Activated CD4-positive, CD25-positive, alpha-beta regulatory T cell treated with anti-CD3 and anti-CD28 coated beads, Interleukin-2, amount 50 U/mL, for 72 hours (primary cell): Measurements from ENCODE around the gene HLCS.

Experiments
- DNase-seq: peaks from one replicate; pipeline ENCODE4 v3.0.0; 2021

Gene HLCS

GRCh38 chr21:36713746-36714145 lies 252.7 kb downstream of the HLCS start:
- DNase-seq: no peak

GRCh38 chr21:36710729-36711048 lies 255.8 kb downstream of the HLCS start:
- no peak for DNase-seq

GRCh38 chr21:36709868-36710728 lies 256.4 kb downstream of the HLCS start:
- no peak for DNase-seq

DNA sequence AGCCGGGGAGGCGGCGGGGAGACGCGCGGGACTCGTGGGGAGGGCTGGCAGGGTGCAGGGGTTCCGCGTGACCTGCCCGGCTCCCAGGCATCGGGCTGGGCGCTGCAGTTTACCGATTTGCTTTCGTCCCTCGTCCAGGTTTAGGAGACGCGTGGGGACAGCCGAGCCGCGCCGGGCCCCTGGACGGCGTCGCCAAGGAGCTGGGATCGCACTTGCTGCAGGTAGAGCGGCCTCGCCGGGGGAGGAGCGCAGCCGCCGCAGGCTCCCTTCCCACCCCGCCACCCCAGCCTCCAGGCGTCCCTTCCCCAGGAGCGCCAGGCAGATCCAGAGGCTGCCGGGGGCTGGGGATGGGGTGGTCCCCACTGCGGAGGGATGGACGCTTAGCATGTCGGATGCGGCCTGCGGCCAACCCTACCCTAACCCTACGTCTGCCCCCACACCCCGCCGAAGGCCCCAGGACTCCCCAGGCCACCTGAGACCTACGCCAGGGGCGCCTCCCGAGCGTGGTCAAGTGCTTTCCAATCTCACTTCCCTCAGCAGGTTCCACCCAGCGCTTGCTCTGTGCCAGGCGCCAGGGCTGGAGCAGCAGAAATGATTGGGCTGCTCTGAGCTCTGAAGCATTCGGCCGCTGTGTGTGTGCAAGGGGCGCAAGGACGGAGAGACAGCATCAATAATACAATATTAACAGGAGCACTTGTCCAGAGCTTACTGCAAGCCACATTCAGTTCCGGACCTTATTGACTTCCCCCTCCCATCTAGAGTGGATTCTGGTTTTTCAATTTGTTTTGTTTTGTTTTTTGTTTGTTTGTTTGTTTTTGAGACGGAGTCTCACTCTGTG lies 257.2 kb downstream of the HLCS start:
- DNase-seq: no peak

DNA sequence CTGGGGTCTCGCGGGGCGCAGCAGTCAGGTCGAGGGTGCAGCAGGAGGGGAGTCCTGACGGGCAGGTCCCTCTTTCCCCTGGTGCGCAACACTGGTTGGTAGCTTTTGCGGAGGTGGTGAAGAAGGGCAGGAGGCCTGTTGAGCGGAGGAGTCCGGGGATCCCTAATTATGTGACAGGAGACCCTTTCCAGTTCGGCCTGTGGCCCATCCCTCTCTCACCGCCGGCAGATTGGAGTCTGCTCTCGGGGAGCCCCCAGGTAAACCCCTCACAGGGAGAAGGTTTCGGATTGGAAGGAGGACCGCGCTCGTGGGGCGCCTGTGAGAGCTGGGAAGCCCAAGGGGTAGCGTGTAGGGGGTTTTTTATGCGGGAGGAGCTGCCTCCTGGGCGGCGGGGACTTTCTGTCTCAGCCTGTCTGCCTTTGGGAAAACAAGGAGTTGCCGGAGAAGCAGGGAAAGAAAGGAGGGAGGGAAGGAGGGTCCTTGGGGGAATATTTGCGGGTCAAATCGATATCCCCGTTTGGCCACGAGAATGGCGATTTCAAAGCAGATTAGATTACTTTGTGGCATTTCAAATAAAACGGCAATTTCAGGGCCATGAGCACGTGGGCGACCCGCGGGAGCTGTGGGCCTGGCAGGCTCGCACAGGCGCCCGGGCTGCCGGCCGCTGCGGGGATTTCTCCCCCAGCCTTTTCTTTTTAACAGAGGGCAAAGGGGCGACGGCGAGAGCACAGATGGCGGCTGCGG lies 258.0 kb downstream of the HLCS start:
- no peak for DNase-seq

- no peak for DNase-seq
These were observed 258.6 kb downstream of the HLCS start for GRCh38 chr21:36707763-36708285.

DNA sequence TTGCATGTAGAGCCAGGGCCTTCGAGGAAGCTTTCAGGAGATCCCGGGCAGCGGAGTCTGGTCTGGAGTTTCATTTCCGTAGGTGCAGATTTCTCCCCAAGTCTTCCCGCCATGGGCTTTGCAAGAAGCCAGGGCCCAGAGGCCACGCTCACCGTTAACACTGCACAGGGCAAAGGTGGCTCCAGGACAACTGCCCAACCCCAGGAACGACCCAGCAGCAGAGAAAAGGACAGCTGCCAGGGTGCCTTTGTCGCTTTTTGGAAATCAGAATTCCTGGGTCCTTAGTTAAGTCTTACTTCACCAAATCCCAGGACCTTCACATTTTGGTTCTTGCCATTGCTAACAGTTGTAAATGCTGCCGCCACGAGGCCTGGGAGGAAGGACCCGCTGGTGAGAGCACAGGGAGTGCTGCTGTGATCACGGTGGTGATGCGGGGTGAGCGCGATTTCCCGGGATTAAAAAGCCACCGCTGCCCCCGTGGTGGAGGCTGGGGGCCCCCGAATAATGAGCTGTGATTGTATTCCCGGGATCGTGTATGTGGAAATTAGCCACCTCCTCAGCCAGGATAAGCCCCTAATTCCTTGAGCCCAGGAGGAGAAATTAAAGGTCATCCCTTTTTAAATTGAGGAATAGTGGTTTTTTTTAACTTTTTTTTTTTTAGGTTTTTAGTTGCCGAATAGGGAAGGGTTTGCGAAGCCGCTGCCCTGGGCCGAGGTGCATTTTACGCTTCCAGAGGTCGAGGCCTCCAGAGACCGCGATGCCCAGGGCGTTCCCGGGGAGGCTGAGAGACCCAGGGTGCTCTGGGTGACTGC lies 259.3 kb downstream of the HLCS start:
- DNase-seq: no peak

DNA sequence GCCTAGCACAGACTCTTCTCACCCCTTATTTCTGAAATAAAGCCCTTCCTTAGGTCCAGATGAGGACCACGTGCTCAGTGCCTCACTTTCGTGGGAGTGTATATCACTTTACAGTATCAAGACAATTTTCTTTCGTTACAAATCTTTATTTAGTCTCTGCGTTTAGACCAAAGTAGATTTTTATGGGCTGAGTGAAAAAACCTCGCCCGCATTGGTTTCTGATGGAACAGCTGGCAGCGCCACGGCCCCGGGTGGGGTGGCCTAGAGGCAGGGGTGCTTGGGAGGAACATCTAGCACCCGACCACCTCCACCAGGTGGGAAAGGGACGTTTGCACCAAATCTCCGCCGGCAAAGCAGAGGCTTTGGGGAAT lies 260.0 kb downstream of the HLCS start:
- DNase-seq: no peak

- no peak for DNase-seq
These were observed 260.6 kb downstream of the HLCS start for GRCh38 chr21:36705679-36706481.

DNA sequence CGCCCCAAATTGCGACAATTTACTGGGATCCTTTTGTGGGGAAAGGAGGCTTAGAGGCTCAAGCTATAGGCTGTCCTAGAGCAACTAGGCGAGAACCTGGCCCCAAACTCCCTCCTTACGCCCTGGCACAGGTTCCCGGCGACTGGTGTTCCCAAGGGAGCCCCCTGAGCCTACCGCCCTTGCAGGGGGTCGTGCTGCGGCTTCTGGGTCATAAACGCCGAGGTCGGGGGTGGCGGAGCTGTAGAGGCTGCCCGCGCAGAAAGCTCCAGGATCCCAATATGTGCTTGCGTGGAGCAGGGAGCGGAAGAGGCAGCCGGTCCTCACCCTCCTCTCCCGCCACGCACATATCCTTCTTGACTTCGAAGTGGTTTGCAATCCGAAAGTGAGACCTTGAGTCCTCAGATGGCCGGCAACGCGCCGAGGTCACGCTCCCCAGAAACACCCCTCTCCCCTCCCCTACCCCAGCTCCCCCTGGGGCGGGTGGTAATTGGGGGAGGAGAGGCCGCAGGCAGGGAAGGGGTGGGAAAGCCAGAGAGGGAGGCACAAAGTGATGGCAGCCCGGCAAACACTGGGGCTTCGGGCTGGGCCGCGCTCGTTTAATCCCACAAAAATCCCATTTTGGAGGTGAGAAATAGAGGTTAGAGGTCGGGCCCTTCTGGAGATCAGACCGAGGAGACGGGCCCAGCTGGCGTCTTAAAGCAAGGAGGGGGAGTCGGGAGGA lies 261.4 kb downstream of the HLCS start:
- DNase-seq: no peak

GRCh38 chr21:36704281-36704957 lies 262.1 kb downstream of the HLCS start:
- DNase-seq: no peak

- DNase-seq: no peak
These were observed 262.7 kb downstream of the HLCS start for GRCh38 chr21:36703626-36704280.

GRCh38 chr21:36703123-36703522 lies 263.3 kb downstream of the HLCS start:
- DNase-seq: no peak

GRCh38 chr21:36702622-36702968 lies 263.9 kb downstream of the HLCS start:
- no peak for DNase-seq

DNA sequence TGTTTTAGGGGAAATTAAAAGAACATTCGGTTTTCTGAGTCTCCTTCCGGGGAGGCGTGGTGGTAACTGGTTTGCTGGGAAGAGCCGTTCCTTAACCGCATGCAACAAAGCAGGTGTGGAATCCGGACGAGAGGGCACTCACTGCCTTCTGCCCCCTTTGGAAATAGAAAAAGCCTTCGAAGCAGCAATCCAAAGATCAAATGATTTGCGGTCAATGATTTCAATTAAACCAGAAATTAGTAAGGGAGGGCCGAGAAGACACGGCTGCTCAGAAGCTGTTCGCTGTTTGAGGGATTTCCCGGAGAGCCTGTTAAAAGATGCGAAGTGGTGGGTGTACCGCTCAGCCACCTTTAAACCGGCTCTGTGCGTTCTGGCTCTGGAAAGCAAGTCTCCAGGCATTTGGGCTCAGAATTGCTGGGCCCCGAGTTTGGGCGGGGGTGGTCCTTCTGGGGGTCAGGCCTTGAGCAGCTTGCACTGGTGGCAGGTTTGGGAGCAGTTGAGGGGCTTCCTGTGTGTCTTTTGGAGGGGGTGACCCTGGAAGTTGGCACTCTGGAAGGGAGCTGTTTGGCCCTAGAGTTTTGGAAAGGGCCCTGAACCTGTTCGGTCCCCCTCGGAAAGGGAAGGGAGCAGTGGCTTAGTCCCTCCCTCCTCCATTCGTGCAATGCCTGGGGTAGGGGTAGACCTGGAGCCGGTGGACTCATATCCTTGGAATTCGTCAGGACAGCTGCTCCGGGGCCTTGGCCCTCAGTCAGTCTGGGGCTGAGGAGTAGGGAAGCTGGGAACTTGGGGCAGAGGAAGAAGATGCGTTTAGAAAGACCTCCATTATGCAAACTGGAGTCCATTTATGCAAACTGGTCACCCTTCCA lies 264.5 kb downstream of the HLCS start:
- DNase-seq: no peak

DNA sequence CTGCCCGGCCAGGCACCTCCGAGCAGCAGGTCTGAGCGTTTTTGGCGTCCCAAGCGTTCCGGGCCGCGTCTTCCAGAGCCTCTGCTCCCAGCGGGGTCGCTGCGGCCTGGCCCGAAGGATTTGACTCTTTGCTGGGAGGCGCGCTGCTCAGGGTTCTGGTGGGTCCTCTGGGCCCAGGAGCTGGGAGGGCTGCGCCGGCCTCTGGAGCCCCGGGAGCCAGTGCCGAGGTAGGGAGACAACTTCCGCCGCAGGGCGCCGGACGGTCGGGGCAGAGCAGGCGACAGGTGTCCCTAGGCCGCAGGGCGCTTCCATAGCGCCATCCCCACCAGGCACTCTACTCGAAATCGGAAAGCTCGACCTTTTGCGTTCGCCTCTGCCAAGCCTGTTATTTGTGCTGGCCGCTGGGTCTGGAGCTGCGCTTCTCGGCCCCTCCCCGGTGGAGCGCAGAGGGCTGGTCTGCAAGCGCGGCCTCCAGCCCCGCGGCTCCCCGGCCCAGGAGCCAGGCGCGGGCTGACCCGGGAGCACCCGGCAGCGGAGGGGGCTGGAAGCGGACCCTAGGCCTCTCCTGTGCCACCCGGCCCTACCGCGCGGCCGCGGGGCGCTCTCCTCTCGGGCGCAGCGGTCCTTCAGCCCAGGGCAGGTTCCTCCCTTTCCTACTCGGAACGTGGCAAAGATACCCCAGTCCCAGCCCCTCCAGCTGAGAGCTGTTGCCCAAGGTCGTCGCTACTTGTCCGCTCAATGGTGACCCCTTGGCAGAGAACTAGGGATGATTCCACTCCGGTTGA lies 265.3 kb downstream of the HLCS start:
- DNase-seq: no peak
